Transverse colon (tissue), 3 donors: ENCODE data around the gene FANCD2.

Experiments used
- EP300 ChIP-seq: sonication (generic); formaldehyde crosslinking; IDR thresholded peaks from one replicate; pipeline ENCODE4 v1.6.1; 2017; ENCODE audit warnings: antibody characterized with exemption, low read depth
- POLR2A ChIP-seq: fragments of 450-650 bp; IDR thresholded peaks from one replicate; pipeline ENCODE4 v1.6.1; 2016; ENCODE audit warnings: antibody characterized with exemption, mild to moderate bottlenecking, moderate library complexity
- TF ChIP-seq, protein P1 (sequence below), 5 experiments: fragments of 200-600 bp in 3 of 5; fragments of 450-650 bp in 2 of 5; sonication (generic) in 3 of 5; IDR thresholded peaks; 1 replicate in 2 of 5; 2 replicates in 3 of 5; pipeline ENCODE4 v1.5.1; 2016 to 2017; ENCODE audit warnings: antibody characterized with exemption in 5 of 5, inconsistent platforms in 3 of 5, mild to moderate bottlenecking in 2 of 5, moderate library complexity in 1 of 5

DNA sequence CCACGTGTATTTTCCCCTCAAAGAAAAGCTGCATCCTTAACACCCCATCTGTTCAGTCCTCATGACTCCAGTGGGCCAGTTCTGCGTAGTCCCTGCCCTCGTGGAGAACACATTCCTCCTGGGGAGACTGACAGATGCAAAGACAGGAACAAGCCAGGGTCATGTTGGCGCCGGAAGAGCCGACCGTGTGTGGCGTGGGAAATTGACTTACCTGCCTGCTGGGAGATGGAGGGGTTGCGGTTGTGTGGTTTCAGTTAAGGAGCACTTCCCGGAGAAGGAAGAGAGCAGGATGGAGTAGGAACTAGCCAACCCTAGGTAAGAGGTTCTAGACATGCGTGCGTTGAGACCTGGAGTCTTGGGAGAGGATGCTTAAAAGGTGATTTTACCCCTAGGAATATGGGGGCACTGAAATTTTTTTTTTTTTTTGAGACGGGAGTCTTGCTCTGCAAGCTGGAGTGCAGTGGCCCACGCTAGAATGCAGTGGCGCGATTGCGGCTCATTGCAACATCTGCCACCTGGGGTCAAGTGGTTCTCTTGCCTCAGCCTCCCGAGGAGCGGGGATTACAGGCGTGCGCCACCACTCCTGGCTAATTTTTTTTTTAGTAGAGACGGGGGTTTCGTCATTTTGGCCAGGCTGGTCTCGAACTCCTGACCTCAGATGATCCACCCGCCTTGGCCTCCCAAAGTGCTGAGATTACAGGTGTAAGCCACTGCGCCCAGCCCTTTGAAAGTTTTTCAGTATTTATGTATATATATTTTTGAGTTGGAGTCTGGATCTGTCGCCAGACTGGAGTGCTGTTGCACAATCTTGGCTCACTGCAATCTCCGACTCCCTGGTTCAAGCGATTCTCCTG lies 116.7 kb downstream of the FANCD2 start:
- TF ChIP-seq POLR2A (no peak), EP300 (no peak)
- TF ChIP-seq, protein P1, sequence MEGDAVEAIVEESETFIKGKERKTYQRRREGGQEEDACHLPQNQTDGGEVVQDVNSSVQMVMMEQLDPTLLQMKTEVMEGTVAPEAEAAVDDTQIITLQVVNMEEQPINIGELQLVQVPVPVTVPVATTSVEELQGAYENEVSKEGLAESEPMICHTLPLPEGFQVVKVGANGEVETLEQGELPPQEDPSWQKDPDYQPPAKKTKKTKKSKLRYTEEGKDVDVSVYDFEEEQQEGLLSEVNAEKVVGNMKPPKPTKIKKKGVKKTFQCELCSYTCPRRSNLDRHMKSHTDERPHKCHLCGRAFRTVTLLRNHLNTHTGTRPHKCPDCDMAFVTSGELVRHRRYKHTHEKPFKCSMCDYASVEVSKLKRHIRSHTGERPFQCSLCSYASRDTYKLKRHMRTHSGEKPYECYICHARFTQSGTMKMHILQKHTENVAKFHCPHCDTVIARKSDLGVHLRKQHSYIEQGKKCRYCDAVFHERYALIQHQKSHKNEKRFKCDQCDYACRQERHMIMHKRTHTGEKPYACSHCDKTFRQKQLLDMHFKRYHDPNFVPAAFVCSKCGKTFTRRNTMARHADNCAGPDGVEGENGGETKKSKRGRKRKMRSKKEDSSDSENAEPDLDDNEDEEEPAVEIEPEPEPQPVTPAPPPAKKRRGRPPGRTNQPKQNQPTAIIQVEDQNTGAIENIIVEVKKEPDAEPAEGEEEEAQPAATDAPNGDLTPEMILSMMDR (IDR thresholded peaks at IDR 0.05) = no peak
